Bronchial smooth muscle cell (primary cell): ENCODE results near the gene PLXNA2. TPM values are rescaled to one million over a fixed set of nuclear protein-coding genes. Genes with fewer than 3 reads are reported as not detected.

Experiments used
- total RNA-seq: library from RNA; depleted of rRNA; stranded (reverse); fragments of >200 nt; gene quantifications from 2 replicates; pipeline ENCODE4 v1.2.1, GENCODE V29; 2014

Gene PLXNA2, protein sequence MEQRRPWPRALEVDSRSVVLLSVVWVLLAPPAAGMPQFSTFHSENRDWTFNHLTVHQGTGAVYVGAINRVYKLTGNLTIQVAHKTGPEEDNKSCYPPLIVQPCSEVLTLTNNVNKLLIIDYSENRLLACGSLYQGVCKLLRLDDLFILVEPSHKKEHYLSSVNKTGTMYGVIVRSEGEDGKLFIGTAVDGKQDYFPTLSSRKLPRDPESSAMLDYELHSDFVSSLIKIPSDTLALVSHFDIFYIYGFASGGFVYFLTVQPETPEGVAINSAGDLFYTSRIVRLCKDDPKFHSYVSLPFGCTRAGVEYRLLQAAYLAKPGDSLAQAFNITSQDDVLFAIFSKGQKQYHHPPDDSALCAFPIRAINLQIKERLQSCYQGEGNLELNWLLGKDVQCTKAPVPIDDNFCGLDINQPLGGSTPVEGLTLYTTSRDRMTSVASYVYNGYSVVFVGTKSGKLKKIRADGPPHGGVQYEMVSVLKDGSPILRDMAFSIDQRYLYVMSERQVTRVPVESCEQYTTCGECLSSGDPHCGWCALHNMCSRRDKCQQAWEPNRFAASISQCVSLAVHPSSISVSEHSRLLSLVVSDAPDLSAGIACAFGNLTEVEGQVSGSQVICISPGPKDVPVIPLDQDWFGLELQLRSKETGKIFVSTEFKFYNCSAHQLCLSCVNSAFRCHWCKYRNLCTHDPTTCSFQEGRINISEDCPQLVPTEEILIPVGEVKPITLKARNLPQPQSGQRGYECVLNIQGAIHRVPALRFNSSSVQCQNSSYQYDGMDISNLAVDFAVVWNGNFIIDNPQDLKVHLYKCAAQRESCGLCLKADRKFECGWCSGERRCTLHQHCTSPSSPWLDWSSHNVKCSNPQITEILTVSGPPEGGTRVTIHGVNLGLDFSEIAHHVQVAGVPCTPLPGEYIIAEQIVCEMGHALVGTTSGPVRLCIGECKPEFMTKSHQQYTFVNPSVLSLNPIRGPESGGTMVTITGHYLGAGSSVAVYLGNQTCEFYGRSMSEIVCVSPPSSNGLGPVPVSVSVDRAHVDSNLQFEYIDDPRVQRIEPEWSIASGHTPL (N-terminal part only)
- 1.9 and 4.1 TPM in 2 replicates for total RNA-seq

GRCh38 chr1:208243967-208244916, at the start of gene PLXNA2:
PLXNA2 (minus strand) TSS chr1:208244384; CDS start chr1:208217922, 26,462 bp downstream.

